NB4 (cell line): ENCODE results near the gene OLFM1.

Experiments
- MYC ChIP-seq: IDR thresholded peaks from 2 replicates; pipeline ENCODE4 v1.6.1; 2011; ENCODE audit warnings: low read depth, low read length
- POLR2A ChIP-seq: IDR thresholded peaks from 2 replicates; pipeline ENCODE4 v1.6.1; 2011; ENCODE audit warnings: mild to moderate bottlenecking; ENCODE audit not compliant: insufficient read length; ENCODE audit errors: extremely low read depth
- TF ChIP-seq, protein P1 (sequence below): IDR thresholded peaks from one replicate; pipeline ENCODE4 v1.5.1; 2012; ENCODE audit warnings: low read depth, low read length

GRCh38 chr9:135138078-135138855, 50.8 kb downstream of the OLFM1 start:
- TF ChIP-seq POLR2A = no peak
- TF ChIP-seq, protein P1, sequence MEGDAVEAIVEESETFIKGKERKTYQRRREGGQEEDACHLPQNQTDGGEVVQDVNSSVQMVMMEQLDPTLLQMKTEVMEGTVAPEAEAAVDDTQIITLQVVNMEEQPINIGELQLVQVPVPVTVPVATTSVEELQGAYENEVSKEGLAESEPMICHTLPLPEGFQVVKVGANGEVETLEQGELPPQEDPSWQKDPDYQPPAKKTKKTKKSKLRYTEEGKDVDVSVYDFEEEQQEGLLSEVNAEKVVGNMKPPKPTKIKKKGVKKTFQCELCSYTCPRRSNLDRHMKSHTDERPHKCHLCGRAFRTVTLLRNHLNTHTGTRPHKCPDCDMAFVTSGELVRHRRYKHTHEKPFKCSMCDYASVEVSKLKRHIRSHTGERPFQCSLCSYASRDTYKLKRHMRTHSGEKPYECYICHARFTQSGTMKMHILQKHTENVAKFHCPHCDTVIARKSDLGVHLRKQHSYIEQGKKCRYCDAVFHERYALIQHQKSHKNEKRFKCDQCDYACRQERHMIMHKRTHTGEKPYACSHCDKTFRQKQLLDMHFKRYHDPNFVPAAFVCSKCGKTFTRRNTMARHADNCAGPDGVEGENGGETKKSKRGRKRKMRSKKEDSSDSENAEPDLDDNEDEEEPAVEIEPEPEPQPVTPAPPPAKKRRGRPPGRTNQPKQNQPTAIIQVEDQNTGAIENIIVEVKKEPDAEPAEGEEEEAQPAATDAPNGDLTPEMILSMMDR = no peak
- no peak for TF ChIP-seq MYC
